Muscle layer of colon (tissue), 2 donors: Measurements from ENCODE around the gene CORO1C.

Source experiments
- H3K27ac ChIP-seq: one replicate; pipeline ENCODE4 v1.7.0; 2013; ENCODE audit warnings: low read depth, mild to moderate bottlenecking, low read length, moderate library complexity
- H3K27me3 ChIP-seq, 2 donors: one replicate each; pipeline ENCODE4 v1.7.0; 2013; ENCODE audit warnings: low read length in 2 of 2, mild to moderate bottlenecking in 2 of 2; ENCODE audit not compliant: insufficient read depth in 2 of 2, control insufficient read depth in 1 of 2
- H3K36me3 ChIP-seq: one replicate; pipeline ENCODE4 v1.7.0; 2013; ENCODE audit warnings: mild to moderate bottlenecking, low read length; ENCODE audit not compliant: insufficient read depth
- H3K4me1 ChIP-seq: one replicate; pipeline ENCODE4 v1.7.0; 2013; ENCODE audit warnings: mild to moderate bottlenecking, low read length; ENCODE audit not compliant: insufficient read depth
- H3K4me3 ChIP-seq, 2 donors: one replicate each; pipeline ENCODE4 v1.7.0; 2013; ENCODE audit warnings: low read length in 2 of 2, low read depth in 1 of 2, mild to moderate bottlenecking in 1 of 2, moderate library complexity in 1 of 2
- H3K9ac ChIP-seq: one replicate; pipeline ENCODE4 v1.7.0; 2013; ENCODE audit warnings: low read length
- H3K9me3 ChIP-seq: one replicate; pipeline ENCODE4 v1.7.0; 2013; ENCODE audit warnings: mild to moderate bottlenecking, low read length
- donor health status: abdominal sarcoma.
- donor health status: Adenocarcinoma of cecum.

Gene CORO1C

GRCh38 chr12:108702595-108703320 is 28.6 kb downstream of the CORO1C start:
- Histone ChIP-seq H3K4me3 (peak overlapping the region in 1 of 2 donors; percentile 28), H3K27ac (peak overlapping the region; percentile 71), H3K27me3 (no peaks in the 10 kb centered on the region), H3K36me3 (peaks cover 23% of the 10 kb centered on the region), H3K9ac (peak overlapping the region; percentile 22), H3K4me1 (peaks cover 72% of the 10 kb centered on the region), H3K9me3 (no peaks in the 10 kb centered on the region)

DNA sequence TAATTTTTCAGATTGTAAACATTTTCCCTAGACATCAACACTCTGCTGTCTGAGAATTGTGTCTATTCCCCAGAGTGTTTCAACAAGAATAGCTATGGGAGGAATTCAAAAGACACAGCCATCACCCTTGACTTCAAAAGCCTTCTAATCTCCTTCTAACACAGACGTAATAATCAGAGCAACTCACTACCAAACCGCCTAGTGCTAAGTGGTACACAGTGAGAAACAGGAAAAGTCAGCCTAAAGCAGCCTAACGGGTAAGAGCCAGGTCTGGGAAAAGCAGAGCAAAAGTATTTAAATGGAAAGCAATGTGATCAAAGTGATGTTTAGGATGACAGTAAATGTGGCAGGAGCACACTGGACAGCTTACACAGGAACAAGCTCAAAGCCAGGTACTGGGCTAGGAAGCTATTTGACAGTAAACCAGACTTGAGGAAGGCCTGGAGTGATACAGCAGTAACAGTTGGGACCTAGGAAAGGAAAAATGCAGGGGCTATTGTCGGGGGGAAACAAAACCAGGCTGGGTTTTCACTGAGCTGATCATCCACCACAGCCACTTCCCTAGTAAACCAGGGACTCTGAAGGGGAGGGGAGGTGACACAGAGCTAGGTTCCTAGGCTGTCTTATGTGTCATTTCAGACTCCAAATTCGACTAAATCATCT is 29.4 kb downstream of the CORO1C start:
- H3K4me3 ChIP-seq = peak overlapping the region in 1 of 2 donors; percentile 28
- H3K9me3 ChIP-seq = no peaks in the 10 kb centered on the region
- peaks cover 81% of the 10 kb centered on the region for H3K4me1 ChIP-seq
- peaks cover 23% of the 10 kb centered on the region for H3K36me3 ChIP-seq
- peak overlapping the region; percentile 22 for H3K9ac ChIP-seq
- no peaks in the 10 kb centered on the region for H3K27me3 ChIP-seq
- peak overlapping the region; percentile 71 for H3K27ac ChIP-seq

DNA sequence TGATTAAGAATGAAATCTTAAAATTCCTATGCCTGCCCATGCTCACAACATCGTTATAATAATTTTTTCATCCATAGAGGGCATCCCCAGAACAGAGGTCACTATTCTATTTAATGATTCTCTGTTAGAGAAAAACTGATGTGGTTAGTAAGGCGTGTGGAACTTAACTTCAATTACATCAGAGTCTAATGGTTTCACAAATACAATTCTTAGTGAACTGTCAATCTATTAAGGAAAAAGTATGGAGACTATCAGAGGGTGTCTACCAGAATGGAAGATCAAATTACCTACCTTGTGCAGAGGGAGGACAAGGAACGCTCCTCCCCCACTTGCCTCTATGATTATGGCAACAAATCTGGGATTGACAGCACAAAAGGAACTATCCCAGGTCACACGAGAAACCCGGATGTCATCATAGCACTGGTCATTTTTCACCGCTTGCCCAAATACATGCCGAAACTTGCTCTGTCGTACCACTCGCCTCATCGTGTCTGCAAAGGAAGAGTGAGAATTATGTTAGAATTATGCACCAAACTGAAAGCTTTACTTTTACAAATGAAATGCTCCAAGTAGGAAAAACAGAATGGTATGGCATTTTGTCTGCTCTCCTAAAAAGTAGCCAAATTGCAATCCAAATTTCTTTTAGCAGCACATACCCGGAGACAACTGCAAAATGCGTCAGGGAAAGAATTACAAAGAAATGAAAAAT is 30.3 kb downstream of the CORO1C start:
- Histone ChIP-seq H3K36me3 (peaks cover 23% of the 10 kb centered on the region), H3K9me3 (no peaks in the 10 kb centered on the region), H3K27ac (peak overlapping the region; percentile 71), H3K4me3 (no peak overlapping the region), H3K9ac (no peak overlapping the region), H3K4me1 (peaks cover 87% of the 10 kb centered on the region), H3K27me3 (no peaks in the 10 kb centered on the region)

GRCh38 chr12:108699955-108700563 is 31.3 kb downstream of the CORO1C start:
- Histone ChIP-seq H3K4me3 (no peak overlapping the region), H3K36me3 (peaks cover 27% of the 10 kb centered on the region), H3K27me3 (no peaks in the 10 kb centered on the region), H3K27ac (peak overlapping the region; percentile 15), H3K4me1 (peaks cover 94% of the 10 kb centered on the region), H3K9me3 (no peaks in the 10 kb centered on the region), H3K9ac (no peak overlapping the region)

DNA sequence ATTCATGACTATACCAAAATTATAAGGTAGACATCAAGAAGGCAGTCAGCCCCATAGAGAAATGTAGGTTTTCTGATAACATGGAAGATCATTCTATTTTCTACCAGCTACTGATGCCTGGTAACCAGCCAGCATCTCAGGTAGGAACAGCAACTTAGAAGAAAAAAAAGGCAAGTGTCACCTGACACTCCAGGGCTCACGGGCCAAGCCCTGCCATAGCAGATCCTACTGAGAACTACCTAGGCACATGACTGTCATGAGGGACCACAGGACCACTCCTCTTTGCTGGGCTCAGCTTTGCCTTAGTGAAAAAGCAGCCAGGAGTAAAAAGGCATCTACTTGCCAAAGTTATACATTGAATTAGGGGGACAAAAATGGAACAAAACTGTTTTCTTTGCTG is 33.4 kb downstream of the CORO1C start:
- H3K4me3 ChIP-seq = no peak overlapping the region
- peaks cover 87% of the 10 kb centered on the region for H3K4me1 ChIP-seq
- H3K27me3 ChIP-seq = no peaks in the 10 kb centered on the region
- no peaks in the 10 kb centered on the region for H3K9me3 ChIP-seq
- no peak overlapping the region for H3K9ac ChIP-seq
- H3K27ac ChIP-seq = peak overlapping the region; percentile 75
- H3K36me3 ChIP-seq = peaks cover 29% of the 10 kb centered on the region

GRCh38 chr12:108696996-108697290 is 34.4 kb downstream of the CORO1C start:
- H3K9ac ChIP-seq = no peak overlapping the region
- H3K27ac ChIP-seq = peak overlapping the region; percentile 75
- H3K4me1 ChIP-seq = peaks cover 87% of the 10 kb centered on the region

DNA sequence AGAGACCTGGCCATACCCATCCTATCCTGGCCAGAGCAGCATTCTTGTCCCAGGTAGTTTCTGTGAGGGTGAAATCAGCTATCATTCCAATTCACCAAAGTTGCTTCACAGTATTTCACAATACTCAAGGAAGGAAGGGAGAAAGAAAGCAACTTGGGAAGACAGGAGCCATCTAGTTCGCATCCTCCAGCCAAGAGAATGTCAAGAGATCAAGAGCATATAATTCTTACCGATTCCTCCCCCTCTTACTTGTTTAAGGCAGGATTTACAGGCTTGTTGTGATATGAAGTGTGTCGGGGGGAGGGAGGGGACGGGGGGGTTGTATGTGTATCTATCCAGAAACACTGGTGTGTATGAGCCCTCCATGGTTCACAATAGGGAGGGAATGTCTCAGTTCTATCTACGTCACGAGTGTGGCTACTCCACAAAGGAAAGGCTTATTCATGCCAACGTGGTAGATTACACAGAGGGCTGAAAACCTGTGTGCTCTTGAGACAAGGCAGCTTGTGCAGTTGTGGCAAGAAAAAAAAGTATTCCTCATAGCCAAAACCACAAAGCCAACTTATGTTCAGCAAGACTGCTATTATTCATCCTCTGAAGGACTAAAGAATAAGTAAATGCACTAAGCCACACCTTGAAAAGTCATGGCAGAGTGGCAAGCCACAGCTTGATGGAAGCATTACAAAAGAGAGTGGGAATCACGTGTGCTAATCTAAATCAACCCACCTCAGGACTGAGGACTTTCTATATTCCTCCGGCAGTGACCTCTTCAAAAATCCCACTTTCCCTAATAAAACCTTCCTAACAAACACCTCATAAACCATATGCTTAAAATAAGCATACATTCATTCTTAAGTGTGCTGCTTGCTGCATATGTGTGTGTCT is 35.0 kb downstream of the CORO1C start:
- H3K27me3 ChIP-seq = no peaks in the 10 kb centered on the region
- H3K4me3 ChIP-seq = peak overlapping the region in 1 of 2 donors; percentile 4
- peaks cover 29% of the 10 kb centered on the region for H3K36me3 ChIP-seq
- no peak overlapping the region for H3K9ac ChIP-seq
- H3K9me3 ChIP-seq = no peaks in the 10 kb centered on the region
- peaks cover 83% of the 10 kb centered on the region for H3K4me1 ChIP-seq
- H3K27ac ChIP-seq = peak overlapping the region; percentile 75

More at GRCh38 chr12:108696996-108697290, 34.4 kb downstream of the CORO1C start:
- Histone ChIP-seq H3K9me3 (no peaks in the 10 kb centered on the region), H3K36me3 (peaks cover 29% of the 10 kb centered on the region), H3K27me3 (no peaks in the 10 kb centered on the region), H3K4me3 (no peak overlapping the region)

GRCh38 chr12:108694812-108695278 is 36.5 kb downstream of the CORO1C start:
- Histone ChIP-seq H3K27me3 (no peaks in the 10 kb centered on the region), H3K4me3 (no peak overlapping the region), H3K27ac (peak overlapping the region; percentile 75), H3K9me3 (no peaks in the 10 kb centered on the region), H3K4me1 (peaks cover 83% of the 10 kb centered on the region), H3K36me3 (peaks cover 16% of the 10 kb centered on the region), H3K9ac (no peak overlapping the region)

GRCh38 chr12:108693751-108694150 is 37.6 kb downstream of the CORO1C start:
- H3K27me3 ChIP-seq = no peaks in the 10 kb centered on the region
- H3K9me3 ChIP-seq = no peaks in the 10 kb centered on the region
- H3K4me1 ChIP-seq = peaks cover 85% of the 10 kb centered on the region
- H3K4me3 ChIP-seq = no peak overlapping the region
- H3K27ac ChIP-seq = peak overlapping the region; percentile 95
- H3K36me3 ChIP-seq = peaks cover 8% of the 10 kb centered on the region
- peak overlapping the region; percentile 9 for H3K9ac ChIP-seq

- H3K4me1 ChIP-seq = peaks cover 88% of the 10 kb centered on the region
- H3K27me3 ChIP-seq = no peaks in the 10 kb centered on the region
- no peaks in the 10 kb centered on the region for H3K9me3 ChIP-seq
- peaks cover 6% of the 10 kb centered on the region for H3K36me3 ChIP-seq
- peak overlapping the region; percentile 9 for H3K9ac ChIP-seq
- H3K27ac ChIP-seq = peak overlapping the region; percentile 95
- H3K4me3 ChIP-seq = no peak overlapping the region
Observed at GRCh38 chr12:108693186-108693730, 38.1 kb downstream of the CORO1C start.
